COLO668 (cell line): ENCODE results near the gene HSPB7.
"Not testable (repeated sequence)": the region's sequence is repeated elsewhere in the genome, so short reads cannot be mapped to it uniquely, and the experiment has no call there.

ENCODE experiments used
- DNase-seq: peaks from one replicate; lab custom pipeline; 2025; ENCODE audit not compliant: unreplicated experiment; lab: John Stamatoyannopoulos, UW

The HSPB7 gene

DNA sequence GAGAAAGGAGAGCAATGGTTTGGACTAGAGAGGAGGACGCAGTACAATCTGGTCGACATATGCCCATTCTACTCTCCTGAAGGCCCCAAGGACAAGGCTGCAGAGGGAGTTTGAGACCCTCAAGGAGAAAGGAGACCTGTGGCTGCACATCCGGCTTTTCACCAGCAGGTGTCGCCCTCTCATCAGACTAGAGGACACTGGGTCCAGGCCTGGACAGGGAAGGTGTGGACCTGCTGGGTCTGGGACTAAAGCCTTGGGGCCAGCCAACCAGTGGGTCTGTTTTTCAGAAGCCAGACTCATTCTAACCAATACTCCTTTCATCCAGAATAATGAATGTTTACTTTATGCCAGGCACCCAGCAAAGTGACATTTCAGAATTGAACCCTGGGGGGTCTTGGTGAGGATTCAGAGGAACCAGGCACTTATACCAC lies 8.8 kb downstream of the HSPB7 start:
- peak; percentile 81 for DNase-seq

DNA sequence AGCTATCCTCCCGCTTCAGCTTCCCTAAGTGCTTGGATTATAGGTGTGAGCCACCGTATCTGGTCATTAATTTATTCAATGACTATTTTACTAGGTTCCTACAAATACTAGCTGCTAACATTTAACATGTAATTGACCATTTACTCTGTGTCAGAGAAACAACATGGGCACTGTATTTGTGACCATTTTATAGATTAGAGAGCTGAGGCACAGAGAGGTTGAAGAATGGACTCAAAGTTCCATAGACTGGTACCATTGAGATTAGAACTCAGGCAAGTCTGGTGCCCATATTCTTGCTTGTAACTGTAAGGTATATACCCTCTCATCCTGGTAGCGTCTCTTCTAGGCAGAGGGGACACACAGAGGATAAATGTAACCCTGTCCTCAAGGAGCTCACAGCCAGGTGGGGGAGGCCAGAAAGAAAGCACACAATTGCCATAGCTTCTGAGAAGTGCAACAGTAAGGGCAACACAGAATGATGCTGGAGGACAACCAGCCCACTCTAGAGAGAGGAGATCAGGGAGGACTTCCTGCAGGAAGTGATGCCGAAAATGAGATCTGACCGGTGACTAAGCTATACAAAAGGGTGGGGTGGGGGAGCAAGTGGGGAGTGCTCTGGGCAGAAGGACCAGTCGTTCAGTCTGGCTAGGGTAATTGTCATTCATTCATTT lies 10.0 kb downstream of the HSPB7 start:
- DNase-seq = no peak

DNA sequence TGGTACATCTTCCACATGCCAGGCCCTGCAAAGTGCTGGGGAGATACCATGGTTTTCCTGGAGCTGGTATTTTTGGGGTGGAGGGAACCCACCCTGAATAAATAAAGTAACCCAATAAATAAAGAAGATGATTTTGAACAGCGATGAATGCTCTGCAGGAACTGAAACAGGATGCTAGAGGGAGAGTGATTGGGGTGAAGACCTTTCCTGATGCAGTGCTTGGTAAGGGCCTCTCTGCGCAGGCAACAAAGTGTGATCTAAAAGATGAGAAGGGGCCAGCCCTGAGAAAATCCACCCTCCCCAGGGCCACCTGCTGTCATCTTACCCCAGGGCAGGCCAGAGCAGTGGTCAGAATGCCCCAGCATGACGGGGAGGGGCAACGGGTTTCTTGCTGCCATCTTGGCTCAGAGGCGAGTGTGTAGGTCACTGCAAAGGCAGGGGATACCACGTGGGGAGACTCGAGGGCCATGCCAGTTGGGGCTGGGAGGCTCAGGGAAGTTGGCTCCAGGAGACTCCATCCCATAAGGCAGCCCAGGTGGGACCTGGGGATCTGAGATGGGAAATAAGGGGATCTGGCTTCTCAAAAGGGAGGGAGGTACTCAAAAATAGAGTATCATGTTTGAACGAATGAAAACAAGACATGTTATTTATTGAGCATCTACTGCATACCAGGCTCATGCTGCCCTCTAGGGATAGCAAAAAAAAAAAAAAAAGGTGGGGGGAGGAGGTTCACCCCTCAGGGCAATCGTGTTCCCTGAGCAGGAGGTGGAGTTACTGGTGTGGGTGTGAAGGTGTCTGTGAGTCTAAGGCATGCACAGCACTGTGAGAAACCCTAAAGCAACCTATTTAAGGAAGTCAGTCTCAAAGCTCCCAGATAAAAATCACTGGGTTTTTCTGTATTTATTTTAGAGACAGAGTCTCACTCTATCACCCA lies 11.0 kb downstream of the HSPB7 start:
- DNase-seq = no peak

DNA sequence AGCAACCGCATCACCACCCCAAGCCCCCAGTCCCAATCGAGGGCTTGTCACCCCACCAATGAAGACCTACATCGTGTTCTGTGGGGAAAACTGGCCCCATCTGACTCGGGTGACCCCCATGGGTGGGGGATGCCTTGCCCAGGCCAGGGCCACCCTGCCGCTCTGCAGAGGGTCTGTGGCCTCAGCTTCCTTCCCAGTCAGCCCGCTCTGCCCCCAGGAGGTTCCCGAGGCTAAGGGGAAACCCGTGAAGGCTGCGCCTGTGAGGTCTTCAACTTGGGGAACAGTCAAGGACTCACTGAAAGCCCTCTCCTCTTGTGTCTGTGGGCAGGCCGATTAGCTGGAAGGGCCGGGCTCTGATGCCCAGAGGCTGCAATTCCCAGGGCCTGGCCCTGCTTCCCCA lies 11.8 kb downstream of the HSPB7 start:
- DNase-seq = no peak

DNA sequence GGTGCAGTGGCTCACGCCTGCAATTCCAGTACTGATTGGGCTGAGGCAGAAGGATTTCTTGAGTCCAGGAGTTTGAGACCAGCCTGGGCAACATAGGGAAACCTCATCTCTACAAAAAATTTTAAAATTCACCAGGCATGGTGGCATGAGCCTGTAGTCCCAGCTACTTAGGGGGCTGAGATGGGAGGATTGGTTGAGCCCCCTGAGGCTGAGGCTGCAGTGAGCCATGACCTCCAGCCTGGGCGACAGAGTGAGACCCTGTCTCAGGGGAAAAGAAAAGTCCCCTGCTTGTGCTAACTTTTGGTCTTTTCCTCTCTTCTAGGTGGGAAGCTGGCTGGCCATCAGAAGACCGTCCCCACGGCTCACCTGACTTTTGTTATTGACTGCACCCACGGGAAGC lies 12.2 kb downstream of the HSPB7 start:
- DNase-seq = no peak

DNA sequence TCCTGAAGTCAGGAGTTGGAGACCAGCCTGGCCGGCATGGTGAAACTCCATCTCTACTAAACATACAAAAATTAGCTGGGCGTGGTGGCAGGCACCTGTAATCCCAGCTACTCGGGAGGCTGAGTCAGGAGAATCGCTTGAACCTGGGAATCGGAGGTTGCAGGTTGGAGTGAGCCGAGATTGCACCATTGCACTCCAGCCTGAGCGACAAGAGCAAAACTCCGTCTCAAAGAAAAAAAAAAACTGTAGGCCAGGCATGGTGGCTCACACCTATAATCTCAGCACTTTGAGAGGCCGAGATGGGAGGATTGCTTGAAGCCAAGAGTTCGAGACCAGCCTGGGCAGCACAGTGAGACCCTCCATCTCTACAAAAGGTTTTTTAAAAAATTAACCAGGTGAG lies 16.6 kb downstream of the HSPB7 start:
- not testable (repeated sequence) for DNase-seq

DNA sequence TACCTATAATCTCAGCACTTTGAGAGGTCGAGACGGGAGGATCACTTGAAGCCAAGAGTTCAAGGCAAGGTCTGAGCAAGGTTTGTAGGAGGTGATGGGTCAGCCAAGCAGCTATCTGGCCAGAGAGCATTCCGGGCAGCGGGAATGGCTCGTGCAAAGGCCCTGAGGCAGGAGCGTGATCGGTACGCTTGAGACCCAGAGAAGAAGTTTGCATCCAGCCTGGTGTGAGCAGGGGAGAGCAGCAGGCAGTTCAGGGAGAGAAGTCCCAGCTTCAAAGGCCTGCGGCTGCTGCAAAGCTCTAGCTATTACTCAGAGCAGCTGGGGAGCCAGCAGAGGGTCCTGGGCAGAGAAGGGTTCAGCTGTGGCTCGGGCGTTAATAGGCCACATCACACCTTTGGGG lies 18.9 kb downstream of the HSPB7 start:
- no peak for DNase-seq

DNA sequence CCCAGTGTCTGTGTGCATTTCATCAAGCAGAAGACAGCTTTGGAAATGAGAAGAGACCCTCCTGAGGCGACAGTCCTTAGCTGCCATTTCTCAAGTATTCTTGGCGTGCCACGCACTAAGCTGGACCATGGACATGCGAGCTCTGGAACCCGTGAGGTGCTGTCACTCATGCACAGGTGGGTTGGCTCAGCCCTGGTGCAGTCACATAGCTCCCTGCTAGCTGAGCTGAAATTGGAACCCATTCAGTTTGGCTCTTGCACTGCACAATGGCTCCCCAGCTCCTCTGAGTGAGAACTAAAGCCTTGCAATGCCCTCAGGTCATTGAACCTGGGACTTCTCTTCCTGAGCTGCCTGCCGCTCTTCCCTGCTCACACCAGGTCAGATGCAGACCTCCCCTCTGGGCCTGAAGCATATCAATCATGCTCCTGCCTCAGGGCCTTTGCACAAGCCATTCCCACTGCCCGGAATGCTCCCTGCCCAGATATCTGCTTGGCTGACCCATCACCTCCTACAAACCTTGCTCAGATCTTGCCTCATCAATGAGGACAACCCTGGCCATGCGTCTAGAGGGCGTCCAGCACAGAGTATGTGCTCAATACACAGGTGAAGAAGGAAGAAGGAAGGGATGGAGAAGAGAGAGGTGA lies 20.1 kb downstream of the HSPB7 start:
- DNase-seq = no peak

DNA sequence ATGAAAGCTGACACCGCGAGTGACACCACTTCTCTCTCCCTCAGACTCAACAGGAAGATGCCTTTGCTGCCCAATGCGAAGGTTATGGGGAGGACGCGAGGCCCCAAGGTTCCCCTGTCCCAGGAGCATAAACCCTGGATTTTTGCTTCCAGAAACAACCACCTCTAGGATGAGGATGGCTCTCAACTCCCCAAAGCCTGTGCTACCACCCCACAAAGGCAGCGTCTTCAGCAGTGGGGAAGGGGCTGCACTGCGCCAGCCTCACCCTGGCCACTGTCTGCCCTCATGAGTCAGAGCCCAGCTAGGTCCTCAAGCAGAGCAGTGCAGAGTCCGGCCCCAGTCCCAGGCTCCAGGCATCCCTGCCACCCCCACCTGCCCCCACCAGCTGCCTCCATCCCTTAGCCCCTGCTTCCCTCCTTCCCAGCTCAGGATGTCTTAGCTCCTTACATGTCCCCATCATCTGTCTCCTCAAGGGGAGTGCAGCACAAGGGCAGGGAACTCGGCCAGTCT lies 20.7 kb downstream of the HSPB7 start:
- no peak for DNase-seq

DNA sequence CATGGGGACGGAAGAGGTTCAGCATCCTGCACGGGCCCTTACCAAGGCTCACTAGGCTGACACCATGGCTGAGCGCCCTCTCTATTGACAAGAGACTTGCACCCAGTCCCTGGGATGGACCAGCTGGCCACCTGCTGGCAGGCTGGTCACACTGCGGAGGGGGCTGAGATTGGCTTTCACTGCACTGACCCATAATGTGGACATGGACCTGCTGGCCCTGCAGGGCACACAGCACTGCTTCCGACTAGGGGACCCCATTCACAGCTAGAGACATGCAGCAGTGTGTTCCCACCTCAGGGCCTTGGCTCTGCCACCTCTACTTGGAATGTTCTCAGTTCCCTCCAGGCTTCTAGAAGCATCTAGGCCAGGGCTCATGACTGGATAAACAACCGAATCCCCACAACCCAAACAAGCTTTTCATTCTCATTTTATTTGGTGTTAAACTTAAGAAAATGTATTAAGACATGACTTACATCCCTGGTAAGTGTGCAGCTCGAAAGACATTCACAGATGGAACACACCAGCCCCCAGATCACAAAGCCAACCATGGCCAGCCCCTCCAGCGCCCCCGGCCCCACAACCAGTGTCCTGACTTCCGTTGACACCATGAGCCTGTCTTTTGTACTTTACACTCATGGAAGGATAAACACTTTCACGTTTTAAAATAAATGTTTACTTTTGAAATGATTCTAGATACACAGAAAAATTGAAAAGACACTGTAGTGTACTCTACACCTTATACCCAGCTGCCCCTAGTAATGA lies 23.1 kb downstream of the HSPB7 start:
- peak; percentile 45 for DNase-seq

DNA sequence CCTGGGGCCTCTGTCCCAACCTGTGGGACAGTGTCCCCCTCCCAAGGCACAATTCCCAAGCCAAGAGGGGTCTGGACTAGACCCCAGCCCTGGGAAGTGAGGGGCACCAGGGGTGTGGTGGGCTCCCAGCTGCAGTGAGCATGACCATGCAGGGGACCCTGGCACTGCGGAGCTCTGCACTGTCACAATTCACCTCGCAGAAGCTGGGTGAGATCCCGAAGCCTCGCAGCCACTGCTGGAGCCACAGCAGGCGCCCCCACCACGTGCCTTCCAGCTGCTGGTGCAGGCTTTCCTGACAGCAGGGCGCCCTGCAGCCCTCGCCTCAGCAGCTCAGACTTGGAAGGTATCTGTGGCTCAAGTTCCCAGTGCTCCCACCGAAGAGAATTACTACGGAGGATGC lies 23.8 kb downstream of the HSPB7 start:
- no peak for DNase-seq

DNA sequence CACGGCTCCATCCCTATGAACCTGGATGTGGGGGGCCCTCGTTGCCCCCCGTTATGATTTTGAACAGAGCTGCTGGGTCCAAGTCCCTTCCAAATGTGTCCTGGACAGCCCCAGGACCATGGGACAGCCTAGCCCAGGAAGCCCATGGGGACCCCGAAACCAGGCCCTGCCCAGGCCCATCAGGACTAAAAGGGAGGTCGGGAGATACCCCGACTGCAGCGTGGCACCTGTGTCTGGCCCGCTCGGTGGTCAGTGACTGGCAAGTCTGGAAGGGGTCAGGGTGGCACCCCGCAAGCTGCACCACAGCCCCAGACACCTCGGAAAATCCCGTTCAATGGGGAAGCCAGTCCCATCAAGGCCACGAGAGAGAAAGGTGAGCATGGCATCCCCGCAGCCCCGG lies 24.2 kb downstream of the HSPB7 start:
- DNase-seq = no peak

DNA sequence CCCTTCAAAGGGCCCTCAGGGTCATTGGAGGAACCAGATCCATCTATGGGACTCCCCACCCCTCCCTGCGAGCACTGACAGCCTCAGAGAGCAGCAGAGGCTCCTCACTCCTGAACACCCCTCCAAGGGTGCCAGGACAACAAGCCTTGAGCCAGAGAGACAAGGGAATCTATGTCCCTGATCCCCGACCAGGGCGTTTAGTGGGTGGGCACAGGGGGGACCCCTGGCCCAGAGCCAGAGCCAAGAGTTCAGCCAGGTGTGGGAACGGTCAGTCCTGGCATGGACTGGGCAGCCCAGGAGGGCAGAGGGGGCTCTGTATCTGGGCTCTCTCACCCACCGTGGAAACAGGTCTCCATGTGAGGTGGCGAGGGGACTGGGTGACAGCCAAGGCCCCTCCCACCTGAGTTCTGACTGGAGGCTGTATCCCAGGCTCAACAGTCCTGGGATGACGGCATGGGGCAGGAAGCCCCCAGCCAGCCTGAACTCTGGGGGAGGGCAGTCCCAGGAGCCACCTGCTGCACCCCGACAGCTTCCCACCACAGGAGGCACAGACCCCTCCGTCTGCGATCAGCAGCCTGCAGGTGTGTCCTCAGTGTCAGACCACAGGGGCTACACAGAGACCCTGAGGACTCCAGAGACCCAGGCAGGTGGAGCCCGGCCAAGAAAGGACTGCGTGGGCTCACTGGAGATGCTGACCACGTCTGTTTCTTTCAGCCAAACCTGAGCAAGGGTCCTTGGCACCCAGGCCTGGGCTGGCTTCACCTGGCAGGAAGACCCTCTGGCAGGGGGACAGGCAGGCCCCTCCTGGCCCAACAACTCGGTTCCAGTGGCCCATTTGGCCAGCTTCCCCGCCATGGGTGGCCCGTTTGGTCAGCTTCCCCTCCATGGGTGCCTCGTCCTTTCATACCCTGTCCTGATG lies 25.0 kb downstream of the HSPB7 start:
- no peak for DNase-seq

DNA sequence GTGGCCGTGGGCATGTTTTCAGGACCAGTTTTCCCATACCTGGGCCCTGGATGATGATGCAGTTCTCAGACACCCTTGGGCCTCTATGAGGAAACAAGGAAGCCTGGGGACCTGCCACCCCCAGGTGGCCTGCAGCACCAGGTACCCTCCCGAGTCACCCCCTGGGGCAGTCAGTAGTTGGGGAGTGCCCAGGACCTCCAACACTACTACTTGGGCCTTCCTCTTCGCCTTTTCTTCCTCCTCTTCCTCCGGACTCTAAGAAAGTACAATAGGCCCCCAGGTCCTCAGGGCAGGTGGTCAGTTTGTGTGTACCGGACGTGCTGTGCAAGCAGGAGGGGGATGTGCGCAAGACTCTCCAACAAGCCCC lies 25.7 kb downstream of the HSPB7 start:
- no peak for DNase-seq

DNA sequence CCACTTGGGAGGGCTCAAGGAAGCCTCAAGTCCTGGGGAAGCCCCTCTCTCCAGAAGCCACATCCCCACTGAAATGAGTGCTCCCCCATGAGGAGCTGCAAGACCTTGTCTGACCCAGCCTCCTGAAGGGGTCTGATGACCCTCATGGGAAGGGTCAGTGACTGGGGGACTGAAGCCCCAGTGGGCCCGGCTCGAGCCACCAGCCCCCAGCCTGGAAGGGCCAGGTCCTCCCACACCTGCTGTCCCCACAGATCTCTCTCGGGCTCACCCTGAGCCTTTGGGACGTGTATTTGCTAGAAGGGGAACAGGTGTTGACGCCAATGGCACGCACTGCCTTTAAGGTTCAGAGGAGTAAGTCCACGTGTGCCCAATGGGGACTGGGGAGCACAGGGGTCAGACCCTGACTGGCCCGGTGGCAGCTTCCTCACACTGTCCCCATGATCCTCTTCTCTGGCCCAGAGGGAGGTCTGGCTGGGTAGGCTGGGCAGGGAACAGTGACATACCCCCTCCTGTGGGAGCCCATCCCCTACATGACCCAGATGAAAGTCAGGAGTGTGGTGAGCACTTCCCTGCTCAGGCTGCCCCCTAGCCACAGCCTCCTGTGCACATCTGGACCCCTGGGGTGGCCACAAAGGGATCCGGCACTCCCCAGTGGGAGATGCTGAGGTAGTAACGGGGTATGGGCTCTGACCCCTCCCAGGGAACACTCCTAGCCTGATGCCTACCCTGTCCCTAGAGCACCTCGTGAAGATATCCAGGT lies 26.2 kb downstream of the HSPB7 start:
- no peak for DNase-seq

DNA sequence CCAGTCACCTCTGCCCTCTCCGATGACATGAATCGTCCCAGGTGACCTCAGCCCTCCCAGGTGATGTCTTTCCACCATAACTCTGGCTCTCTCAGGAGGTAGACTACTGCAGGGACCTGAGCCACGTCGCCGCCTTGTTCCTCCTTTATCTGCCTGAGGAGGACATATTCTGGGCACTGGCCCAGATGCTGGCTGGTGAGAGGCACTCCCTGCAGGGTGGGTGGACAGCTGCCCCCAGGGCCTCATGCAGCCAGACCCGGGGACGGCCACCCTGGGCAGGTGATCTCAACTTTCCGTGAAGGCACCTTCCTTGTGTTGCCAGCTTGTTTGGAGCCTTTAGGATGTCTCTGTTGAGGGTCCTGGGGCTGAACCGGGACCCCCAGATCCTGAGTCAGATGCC lies 28.1 kb downstream of the HSPB7 start:
- DNase-seq = no peak

DNA sequence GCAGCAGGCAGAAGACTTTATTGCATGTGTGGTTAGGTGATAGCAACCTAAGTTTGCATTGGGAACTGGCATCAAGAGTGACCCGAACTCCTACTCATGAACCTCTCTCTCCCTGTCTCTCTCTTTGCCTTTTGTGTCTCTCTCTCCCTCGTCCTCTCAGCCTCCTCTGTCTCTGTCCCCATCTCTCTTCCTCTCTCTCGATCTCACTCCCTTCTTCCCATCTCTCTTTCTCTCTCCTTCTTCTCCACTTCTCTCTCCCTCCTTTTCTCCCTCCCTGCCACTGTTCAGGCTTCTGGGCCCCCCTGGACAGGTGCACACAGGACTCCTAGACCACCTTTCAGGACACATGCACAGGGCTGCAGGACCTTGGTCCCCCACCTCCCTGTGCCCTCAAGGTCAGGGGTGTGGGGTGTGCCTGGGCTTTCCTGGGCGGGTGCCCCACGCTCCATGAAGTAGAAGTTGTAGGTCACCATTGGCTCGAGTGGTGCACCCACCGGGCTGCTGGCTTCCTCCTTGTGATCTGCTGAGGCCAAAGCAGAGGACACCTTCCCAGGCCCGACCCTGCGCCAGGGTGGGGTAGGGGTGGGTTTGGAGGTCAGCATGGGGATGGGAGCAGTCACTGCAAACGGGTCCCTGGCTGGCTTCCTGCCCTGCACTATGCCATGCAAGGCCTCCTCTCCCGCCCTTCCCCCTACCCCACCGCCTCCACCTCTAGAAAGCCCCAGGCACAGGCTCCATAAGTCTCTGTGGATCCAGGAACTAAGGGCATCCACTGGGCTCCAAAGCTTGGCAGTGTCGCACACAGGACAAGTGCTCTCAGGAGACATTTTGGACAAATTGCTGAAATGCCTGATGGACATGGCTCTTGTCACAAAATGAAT lies 28.7 kb downstream of the HSPB7 start:
- no peak for DNase-seq

DNA sequence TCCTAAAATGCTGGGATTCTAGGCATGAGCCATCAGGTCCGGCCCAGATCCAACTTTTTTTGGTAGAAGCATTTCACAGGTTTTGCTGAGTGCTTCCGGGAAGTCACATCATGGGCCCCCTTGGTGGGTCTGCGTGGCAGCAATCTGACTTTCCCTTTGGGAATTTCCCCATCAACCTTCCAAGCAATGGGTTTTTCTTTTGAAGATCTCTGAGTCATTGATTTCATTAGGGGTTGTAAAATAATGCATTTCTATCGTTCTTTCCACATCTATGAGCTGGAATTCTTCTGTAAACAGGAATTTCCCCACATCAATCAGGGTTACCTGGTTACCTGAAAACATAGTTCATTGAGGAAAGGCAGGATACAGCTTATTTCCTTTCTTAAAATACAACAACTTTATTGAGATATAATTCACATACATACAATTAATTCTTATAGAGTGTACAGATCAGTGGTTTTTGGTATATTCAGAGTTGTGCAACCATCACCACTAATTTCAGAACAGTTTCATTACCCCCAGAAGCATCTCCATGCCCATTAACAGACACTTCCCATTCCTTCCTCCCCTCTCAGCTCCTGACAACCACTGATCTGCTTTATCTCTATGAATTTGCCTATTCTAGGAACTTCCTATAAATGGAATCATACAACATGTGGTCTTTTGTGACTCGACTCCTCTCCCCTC lies 32.1 kb downstream of the HSPB7 start:
- no peak for DNase-seq
